HepG2 (cell line): ENCODE results near the gene RANBP3L. TPM values are rescaled to one million over a fixed set of nuclear protein-coding genes. Genes with fewer than 3 reads are reported as not detected.

Source experiments
- CBX2 ChIP-seq, 2 experiments: fragments of 200-600 bp in 1 of 2; sonication (generic); formaldehyde crosslinking in 1 of 2; IDR thresholded peaks; 2 replicates each; pipeline versions ENCODE4 v1.7.0 to v1.8.1; 2018 to 2022; ENCODE audit warnings: low read depth in 2 of 2, low read length in 1 of 2, mild to moderate bottlenecking in 1 of 2, missing genetic modification reagents in 1 of 2
- CENPT ChIP-seq: sonication (generic); formaldehyde crosslinking; IDR thresholded peaks from 2 replicates; pipeline ENCODE4 v1.8.0; 2022; ENCODE audit warnings: low read depth, mild to moderate bottlenecking, moderate library complexity, missing genetic modification reagents
- CHD2 ChIP-seq: IDR thresholded peaks from 2 replicates; pipeline ENCODE4 v1.6.1; 2011; ENCODE audit warnings: low read depth, low read length, improper control_type of control experiment
- EEA1 ChIP-seq: sonication (generic); formaldehyde crosslinking; IDR thresholded peaks from 2 replicates; pipeline ENCODE4 v1.5.1; 2020; ENCODE audit warnings: mild to moderate bottlenecking, missing genetic modification reagents, borderline replicate concordance
- HNRNPLL ChIP-seq: fragments of 200-400 bp; formaldehyde crosslinking; IDR thresholded peaks from 2 replicates; pipeline ENCODE4 v1.6.1; 2017; ENCODE audit warnings: mild to moderate bottlenecking, low read depth, low read length; ENCODE audit not compliant: poor library complexity, severe bottlenecking
- HOXA7 ChIP-seq: sonication (generic); formaldehyde crosslinking; IDR thresholded peaks from 2 replicates; pipeline ENCODE4 v1.8.1; 2022; ENCODE audit warnings: mild to moderate bottlenecking, missing genetic modification reagents, moderate library complexity
- ISL2 ChIP-seq: sonication (generic); formaldehyde crosslinking; IDR thresholded peaks from 2 replicates; pipeline ENCODE4 v1.5.0; 2020; ENCODE audit warnings: missing genetic modification reagents
- KLF16 ChIP-seq, 2 experiments: sonication (generic) in 1 of 2; formaldehyde crosslinking in 1 of 2; IDR thresholded peaks; 2 replicates each; pipeline versions ENCODE4 v1.6.1 to v1.8.0; 2016 to 2023; ENCODE audit warnings: missing genetic modification reagents in 2 of 2, missing compliant biosample characterization in 1 of 2
- MED1 ChIP-seq: sonication (generic); formaldehyde crosslinking; IDR thresholded peaks from 2 replicates; pipeline ENCODE4 v1.4.0; 2020; ENCODE audit warnings: missing genetic modification reagents
- MZF1 ChIP-seq: sonication (generic); formaldehyde crosslinking; IDR thresholded peaks from 2 replicates; pipeline ENCODE4 v1.8.1; 2023; ENCODE audit warnings: mild to moderate bottlenecking, missing genetic modification reagents, borderline replicate concordance
- NCOR1 ChIP-seq: fragments of 200-600 bp; sonication (generic); IDR thresholded peaks from 2 replicates; pipeline ENCODE4 v1.7.0; 2017; ENCODE audit warnings: antibody characterized with exemption, low read length, borderline replicate concordance
- SMAD3 ChIP-seq: sonication (generic); formaldehyde crosslinking; IDR thresholded peaks from 2 replicates; pipeline ENCODE4 v1.4.0; 2020; ENCODE audit warnings: missing genetic modification reagents
- SP4 ChIP-seq: sonication (generic); formaldehyde crosslinking; IDR thresholded peaks from 2 replicates; pipeline ENCODE4 v1.8.1; 2023; ENCODE audit warnings: mild to moderate bottlenecking, missing genetic modification reagents
- SRSF4 ChIP-seq: fragments of 200-400 bp; formaldehyde crosslinking; IDR thresholded peaks from one replicate; pipeline ENCODE4 v1.6.1; 2018; ENCODE audit warnings: mild to moderate bottlenecking, low read depth, low read length, moderate library complexity; ENCODE audit not compliant: poor library complexity, severe bottlenecking
- STAG1 ChIP-seq: sonication (generic); formaldehyde crosslinking; IDR thresholded peaks from 2 replicates; pipeline ENCODE4 v1.4.0; 2020; ENCODE audit warnings: missing genetic modification reagents
- TGIF2 ChIP-seq: IDR thresholded peaks from 2 replicates; pipeline ENCODE4 v1.6.1; 2016; ENCODE audit warnings: control low read depth, missing compliant biosample characterization
- ZFP36L2 ChIP-seq: sonication (generic); formaldehyde crosslinking; IDR thresholded peaks from 2 replicates; pipeline ENCODE4 v1.4.0; 2020; ENCODE audit warnings: missing genetic modification reagents
- ZFX ChIP-seq: sonication (generic); formaldehyde crosslinking; IDR thresholded peaks from 2 replicates; pipeline ENCODE4 v1.4.0; 2020; ENCODE audit warnings: mild to moderate bottlenecking, low read depth, missing genetic modification reagents, moderate library complexity
- ZNF496 ChIP-seq: sonication (generic); formaldehyde crosslinking; IDR thresholded peaks from 2 replicates; pipeline ENCODE4 v1.8.1; 2023; ENCODE audit warnings: mild to moderate bottlenecking, moderate library complexity, missing genetic modification reagents; ENCODE audit not compliant: insufficient replicate concordance
- ZNF512B ChIP-seq: sonication (generic); formaldehyde crosslinking; IDR thresholded peaks from 2 replicates; pipeline ENCODE4 v1.5.1; 2020; ENCODE audit warnings: missing genetic modification reagents, mild to moderate bottlenecking, borderline replicate concordance
- ZNF543 ChIP-seq: sonication (generic); formaldehyde crosslinking; IDR thresholded peaks from 2 replicates; pipeline ENCODE4 v1.4.0; 2020; ENCODE audit warnings: mild to moderate bottlenecking, missing genetic modification reagents
- ZNF691 ChIP-seq: sonication (generic); formaldehyde crosslinking; IDR thresholded peaks from 2 replicates; pipeline ENCODE4 v1.4.0; 2020; ENCODE audit warnings: missing genetic modification reagents, low read depth, mild to moderate bottlenecking, borderline replicate concordance
- ZNF768 ChIP-seq: sonication (generic); formaldehyde crosslinking; IDR thresholded peaks from 2 replicates; pipeline ENCODE4 v1.4.0; 2020; ENCODE audit warnings: missing genetic modification reagents
- polyA plus RNA-seq, 8 experiments: library from polyadenylated mRNA; depleted of rRNA in 3 of 8; stranded (reverse) in 7 of 8; unstranded in 1 of 8; fragments of >200 nt; fragmentation: Illumina TruSeq in 4 of 8; extraction: Trizol in 4 of 8; gene quantifications; 2 replicates each; pipeline versions ENCODE4 v1.2.1 to v1.2.3, GENCODE V29; 2011 to 2016; ENCODE audit warnings: low read depth in 4 of 8, missing spikeins in 1 of 8, mixed read lengths in 1 of 8; ENCODE audit not compliant: insufficient read depth in 1 of 8
- total RNA-seq, 5 experiments: library from RNA; depleted of rRNA; stranded (reverse); fragments of >200 nt; fragmentation: Illumina TruSeq; extraction: Trizol; gene quantifications; 2 replicates each; pipeline ENCODE4 v1.2.3, GENCODE V29; 2016; ENCODE audit warnings: low read depth in 1 of 5

Gene RANBP3L
- total and polyA plus RNA-seq, 2 of the 13 experiments (the other 11 are each of a cell fraction or from before 2014, with no cell fraction given) = 0.09 TPM; not detected in 1

- TF ChIP-seq NCOR1 = no peak; the same call in 1 of the 2 replicates
- TF ChIP-seq ZNF496 (CRISPR knock-in tag) = no peak
- TF ChIP-seq HNRNPLL = peak; percentile 64
- peak; percentile 95 for TF ChIP-seq ZNF691 (CRISPR knock-in tag)
- TF ChIP-seq ZFP36L2 = no peak
- TF ChIP-seq SMAD3 (CRISPR knock-in tag) = no peak
- peak; percentile 58 for TF ChIP-seq STAG1 (CRISPR knock-in tag)
- peak; percentile 43 for TF ChIP-seq MED1 (CRISPR knock-in tag)
- no peak for TF ChIP-seq CBX2 (IDR thresholded peaks at IDR 0.05; ENCODE audit: low read depth, low read length)
- TF ChIP-seq CBX2 (CRISPR knock-in tag; IDR thresholded peaks at IDR 0.05; ENCODE audit: low read depth) = no peak
- no peak for TF ChIP-seq EEA1 (CRISPR knock-in tag)
- peak; percentile 72 for TF ChIP-seq TGIF2 (CRISPR knock-in tag)
- TF ChIP-seq ZNF512B (CRISPR knock-in tag) = no peak
- 0 out of 2 replicates have a peak, but pooled peaks have one; percentile 31 for TF ChIP-seq CENPT (CRISPR knock-in tag)
- peak; percentile 59 for TF ChIP-seq ISL2 (CRISPR knock-in tag)
- no peak for TF ChIP-seq CHD2
- no peak for TF ChIP-seq SRSF4
- TF ChIP-seq ZNF768 (CRISPR knock-in tag) = 0 out of 2 replicates have a peak, but pooled peaks have one; percentile 30
- peak; percentile 38 to 63; a peak in 2 of 4 replicates for TF ChIP-seq KLF16 (CRISPR knock-in tag; IDR thresholded peaks at IDR 0.05)
- TF ChIP-seq SP4 (CRISPR knock-in tag) = no peak; the same call in 1 of the 2 replicates
- TF ChIP-seq MZF1 (CRISPR knock-in tag) = no peak
- peak; percentile 72 for TF ChIP-seq ZFX (CRISPR knock-in tag)
- peak; percentile 80; the same call in 1 of the 2 replicates for TF ChIP-seq ZNF543 (CRISPR knock-in tag)
- peak; percentile 75; the same call in 1 of the 2 replicates for TF ChIP-seq HOXA7 (CRISPR knock-in tag)
Measured at GRCh38 chr5:36241631-36242533, 59.8 kb downstream of the RANBP3L start, which contains the start of gene NADK2 (continued).
